Measurements from ENCODE around the gene TRIM2. TPM values are rescaled to one million over a fixed set of nuclear protein-coding genes. Genes with fewer than 3 reads are reported as not detected.

TRIM2 gene
- total RNA-seq, 2 experiments from 2014 or later: 1.7 to 2.9 TPM

DNA sequence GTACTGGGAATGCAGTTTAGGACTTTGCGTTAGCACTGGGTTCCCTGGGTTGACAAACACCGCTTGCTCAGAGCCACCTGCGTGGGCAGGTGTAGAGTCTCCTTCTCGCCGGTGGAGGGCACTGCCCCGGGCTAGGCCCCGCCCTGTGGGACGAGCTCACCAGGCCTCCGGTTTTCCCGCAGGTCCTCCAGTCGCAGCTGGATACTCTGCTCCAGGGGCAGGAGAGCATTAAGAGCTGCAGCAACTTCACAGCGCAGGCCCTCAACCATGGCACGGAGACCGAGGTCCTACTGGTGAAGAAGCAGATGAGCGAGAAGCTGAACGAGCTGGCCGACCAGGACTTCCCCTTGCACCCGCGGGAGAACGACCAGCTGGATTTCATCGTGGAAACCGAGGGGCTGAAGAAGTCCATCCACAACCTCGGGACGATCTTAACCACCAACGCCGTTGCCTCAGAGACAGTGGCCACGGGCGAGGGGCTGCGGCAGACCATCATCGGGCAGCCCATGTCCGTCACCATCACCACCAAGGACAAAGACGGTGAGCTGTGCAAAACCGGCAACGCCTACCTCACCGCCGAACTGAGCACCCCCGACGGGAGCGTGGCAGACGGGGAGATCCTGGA lies 91.0 kb downstream of the TRIM2 start:
- Mint-ChIP-seq H3K4me1 (ENCODE audit: low read depth) (no peaks in the 10 kb centered on the region), H3K27ac (no peak overlapping the region), H3K4me3 (no peak overlapping the region), H3K36me3 (peaks cover 13% of the 10 kb centered on the region), H3K9me3 (peaks cover 8% of the 10 kb centered on the region), H3K27me3 (no peaks in the 10 kb centered on the region)
- intact Hi-C loops (cut with micrococcal nuclease): no loop called here
- ChIA-PET POLR2A (no interaction called here), CTCF (no interaction called here)
- no peak for DNase-seq

DNA sequence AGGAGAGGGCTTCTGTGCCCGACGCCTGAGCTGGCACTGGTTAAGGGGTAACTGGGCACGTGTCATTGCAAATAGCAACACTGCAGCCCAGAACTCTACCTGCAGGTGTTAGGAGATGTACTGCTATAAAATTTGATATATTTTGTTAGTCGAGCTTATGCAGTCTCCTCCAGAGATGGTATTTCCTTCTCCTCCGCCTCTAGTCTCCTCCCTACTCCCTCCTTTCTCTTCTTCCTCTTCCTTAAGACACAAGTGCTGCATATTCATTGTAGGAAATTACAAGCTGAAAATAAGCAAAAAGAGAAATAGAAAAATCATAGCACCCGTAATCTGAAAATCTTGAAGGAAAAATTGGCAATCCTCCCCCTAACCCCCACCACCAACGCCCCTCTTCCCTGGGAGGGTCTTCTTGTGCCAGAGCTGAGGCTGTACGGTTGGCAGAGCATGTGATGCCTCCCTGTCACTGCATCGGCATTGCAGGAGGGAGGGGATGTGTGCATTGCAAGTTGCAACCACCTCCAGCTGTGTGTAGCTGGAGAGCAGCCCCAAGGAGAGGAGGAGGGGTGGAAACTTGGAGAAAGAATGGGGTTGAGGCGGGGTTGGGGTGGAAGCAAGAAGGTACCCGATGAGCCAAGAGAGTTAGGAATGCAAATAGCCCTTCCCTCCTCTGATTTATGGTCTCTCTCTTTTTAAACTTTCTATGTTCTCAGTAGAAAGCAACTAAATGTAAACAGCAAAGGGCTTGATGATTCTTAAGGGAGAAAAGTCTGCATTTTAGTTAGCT lies 92.0 kb downstream of the TRIM2 start:
- no peaks in the 10 kb centered on the region for H3K27me3 Mint-ChIP-seq
- peaks cover 12% of the 10 kb centered on the region for H3K9me3 Mint-ChIP-seq
- no peak for DNase-seq
- no peak overlapping the region for H3K4me3 Mint-ChIP-seq
- peaks cover 16% of the 10 kb centered on the region for H3K36me3 Mint-ChIP-seq
- intact Hi-C loops (cut with micrococcal nuclease): no loop called here
- no peak overlapping the region for H3K27ac Mint-ChIP-seq
- POLR2A ChIA-PET: no interaction called here
- CTCF ChIA-PET: no interaction called here
- no peaks in the 10 kb centered on the region for H3K4me1 Mint-ChIP-seq (ENCODE audit: low read depth)

DNA sequence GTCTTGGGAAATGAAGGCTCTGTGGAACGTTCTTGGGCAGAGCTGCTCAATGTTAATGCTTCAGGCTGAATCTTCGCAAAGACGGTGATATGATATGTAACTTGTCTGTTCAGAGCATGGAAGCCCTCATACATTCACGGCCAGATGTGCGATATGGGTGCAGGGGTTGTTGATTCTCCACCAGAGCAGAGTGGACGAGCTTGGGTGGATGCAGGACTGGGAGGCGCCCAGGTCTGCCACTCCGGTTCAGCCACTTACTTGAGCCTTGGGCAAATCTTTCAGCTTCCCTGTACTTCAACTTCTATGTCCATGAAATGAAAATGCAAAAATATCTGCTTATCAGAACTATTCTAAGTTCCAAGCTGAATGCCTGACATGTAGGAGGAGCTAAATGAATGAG lies 92.9 kb downstream of the TRIM2 start:
- CTCF ChIA-PET: no interaction called here
- intact Hi-C loops (cut with micrococcal nuclease): no loop called here

DNA sequence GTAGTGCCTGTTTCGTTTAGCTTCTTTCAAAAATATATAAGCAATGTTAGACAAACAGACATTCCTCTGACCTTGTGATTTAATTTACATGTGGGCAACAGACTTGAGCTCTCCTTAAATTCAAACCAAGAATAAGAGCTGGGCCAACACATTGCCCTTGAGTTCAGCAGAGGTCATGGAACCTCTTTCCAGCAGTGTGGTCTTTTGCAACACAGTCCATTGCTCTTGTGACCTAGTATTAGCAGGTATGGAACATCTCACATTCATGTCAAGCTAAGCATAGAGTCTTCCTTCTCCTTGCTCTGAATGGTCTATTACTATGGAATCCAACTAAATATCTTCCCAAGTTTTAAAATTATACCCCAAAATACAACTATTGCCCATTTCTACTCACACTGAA lies 106.5 kb downstream of the TRIM2 start:
- Mint-ChIP-seq H3K9me3 (no peaks in the 10 kb centered on the region), H3K4me3 (no peak overlapping the region), H3K27me3 (no peaks in the 10 kb centered on the region), H3K4me1 (ENCODE audit: low read depth) (no peaks in the 10 kb centered on the region), H3K36me3 (no peaks in the 10 kb centered on the region), H3K27ac (no peak overlapping the region)
- ChIA-PET CTCF (interaction anchor here (0.7 kb wide), 1 partner anchor 34 kb away, joined by 3 read pairs; no protein-coding TSS in a partner anchor), POLR2A (no interaction called here)
- intact Hi-C loops (cut with micrococcal nuclease): loop anchor here (10.0 kb wide), 1 partner anchor 466 kb away; no protein-coding TSS in a partner anchor
- DNase-seq: no peak

More for the DNA sequence above, 92.9 kb downstream of the TRIM2 start:
- no peaks in the 10 kb centered on the region for H3K27me3 Mint-ChIP-seq
- no peaks in the 10 kb centered on the region for H3K4me1 Mint-ChIP-seq (ENCODE audit: low read depth)
- H3K9me3 Mint-ChIP-seq: peaks cover 14% of the 10 kb centered on the region
- no peak for DNase-seq
- POLR2A ChIA-PET: no interaction called here
- H3K36me3 Mint-ChIP-seq: peaks cover 25% of the 10 kb centered on the region
- H3K4me3 Mint-ChIP-seq: no peak overlapping the region
- H3K27ac Mint-ChIP-seq: no peak overlapping the region

DNA sequence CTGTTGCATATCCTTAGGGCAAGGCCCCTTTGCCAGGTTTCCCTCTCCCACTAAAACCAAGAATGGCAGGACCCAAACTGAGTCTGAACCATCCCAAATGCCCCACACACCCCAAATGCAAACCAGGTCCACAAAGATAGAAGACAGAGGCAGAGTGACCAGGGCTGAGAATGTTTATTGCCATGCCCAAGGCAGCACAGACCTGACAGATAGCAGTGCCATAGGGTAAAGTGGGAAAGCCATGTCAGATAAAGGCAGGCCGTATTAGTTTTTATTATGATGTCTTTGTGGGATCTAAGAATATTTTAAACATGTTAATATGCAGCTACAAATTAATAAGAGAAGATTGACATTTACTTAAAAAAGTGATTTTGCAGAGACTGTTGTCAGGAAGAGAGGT lies 110.7 kb downstream of the TRIM2 start:
- H3K27me3 Mint-ChIP-seq: no peaks in the 10 kb centered on the region
- no peaks in the 10 kb centered on the region for H3K9me3 Mint-ChIP-seq
- H3K4me3 Mint-ChIP-seq: no peak overlapping the region
- CTCF ChIA-PET: interaction anchor here (1.1 to 1.3 kb wide), 2 partner anchors 8 to 172 kb away, joined by 4 read pairs; no protein-coding TSS in a partner anchor
- POLR2A ChIA-PET: no interaction called here
- no peak for DNase-seq
- intact Hi-C loops (cut with micrococcal nuclease): loop anchor here (10.0 kb wide), 1 partner anchor 470 kb away; no protein-coding TSS in a partner anchor
- no peaks in the 10 kb centered on the region for H3K36me3 Mint-ChIP-seq
- H3K27ac Mint-ChIP-seq: no peak overlapping the region
- H3K4me1 Mint-ChIP-seq (ENCODE audit: low read depth): no peaks in the 10 kb centered on the region

DNA sequence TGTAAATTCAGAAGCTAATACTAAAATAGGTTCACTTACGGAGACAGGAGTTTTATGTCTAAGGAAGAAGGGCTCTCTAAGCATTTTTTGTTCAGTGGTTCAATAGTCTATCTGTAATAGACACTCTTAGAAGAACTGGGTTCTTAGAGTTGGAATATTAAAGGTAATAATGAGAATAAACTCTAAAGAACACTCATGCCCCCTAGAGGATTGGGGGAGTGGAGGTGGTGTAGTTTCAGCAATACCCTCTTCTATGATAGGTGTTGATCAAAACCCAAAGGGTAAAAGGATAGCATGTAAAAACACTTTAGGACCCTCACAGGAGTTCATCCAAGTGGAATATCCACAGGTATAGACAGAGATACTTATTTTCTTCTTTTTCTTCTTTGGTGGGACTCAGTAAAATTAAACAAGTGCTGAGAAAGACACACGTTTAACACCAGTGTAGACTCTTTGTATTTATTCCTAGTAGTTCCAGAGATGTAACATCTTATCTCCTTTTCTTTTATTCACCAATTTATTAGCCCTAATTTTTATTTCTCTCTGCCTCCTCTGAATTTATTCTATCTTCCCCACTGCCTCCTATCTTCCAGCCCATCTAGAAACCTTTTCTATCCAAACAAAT lies 114.6 kb downstream of the TRIM2 start:
- Mint-ChIP-seq H3K27me3 (no peaks in the 10 kb centered on the region), H3K27ac (no peak overlapping the region), H3K36me3 (no peaks in the 10 kb centered on the region), H3K9me3 (no peaks in the 10 kb centered on the region), H3K4me3 (no peak overlapping the region), H3K4me1 (ENCODE audit: low read depth) (no peaks in the 10 kb centered on the region)
- ChIA-PET CTCF (interaction anchor here (0.7 to 4.0 kb wide), 10 partner anchors 135 to 235 kb away, joined by 3 to 31 read pairs (median 4); no protein-coding TSS in a partner anchor), POLR2A (no interaction called here)
- intact Hi-C loops (cut with micrococcal nuclease): loop anchor here (1.0 to 10.0 kb wide), 5 partner anchors 70 to 474 kb away; no protein-coding TSS in a partner anchor
- DNase-seq: peak; percentile 19

DNA sequence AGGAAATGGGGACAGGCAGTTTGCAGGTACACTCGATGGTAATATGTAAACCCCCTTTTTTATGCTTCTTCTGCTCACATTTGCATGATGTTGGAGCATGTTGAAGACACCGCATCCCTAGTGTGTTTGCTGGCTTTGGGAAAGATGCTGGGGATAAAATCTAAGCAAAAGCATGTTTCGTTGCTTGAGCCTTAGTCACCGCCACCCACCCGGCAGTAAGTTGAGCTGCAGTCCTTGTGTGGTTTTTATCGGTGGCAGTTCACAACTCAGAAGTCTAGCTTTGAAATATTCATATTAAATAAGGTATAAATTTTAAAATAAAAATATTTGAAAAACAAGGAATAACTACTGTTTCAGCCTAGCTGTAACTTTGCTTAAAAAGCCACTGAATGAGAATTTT lies 118.5 kb downstream of the TRIM2 start:
- Mint-ChIP-seq H3K4me3 (no peak overlapping the region), H3K36me3 (no peaks in the 10 kb centered on the region), H3K27ac (no peak overlapping the region), H3K9me3 (no peaks in the 10 kb centered on the region), H3K4me1 (ENCODE audit: low read depth) (no peaks in the 10 kb centered on the region), H3K27me3 (no peaks in the 10 kb centered on the region)
- no peak for DNase-seq
- ChIA-PET CTCF (interaction anchor here (0.6 to 1.9 kb wide), 4 partner anchors 20 to 195 kb away, joined by 3 to 8 read pairs (median 4); no protein-coding TSS in a partner anchor), POLR2A (no interaction called here)
- intact Hi-C loops (cut with micrococcal nuclease): no loop called here

DNA sequence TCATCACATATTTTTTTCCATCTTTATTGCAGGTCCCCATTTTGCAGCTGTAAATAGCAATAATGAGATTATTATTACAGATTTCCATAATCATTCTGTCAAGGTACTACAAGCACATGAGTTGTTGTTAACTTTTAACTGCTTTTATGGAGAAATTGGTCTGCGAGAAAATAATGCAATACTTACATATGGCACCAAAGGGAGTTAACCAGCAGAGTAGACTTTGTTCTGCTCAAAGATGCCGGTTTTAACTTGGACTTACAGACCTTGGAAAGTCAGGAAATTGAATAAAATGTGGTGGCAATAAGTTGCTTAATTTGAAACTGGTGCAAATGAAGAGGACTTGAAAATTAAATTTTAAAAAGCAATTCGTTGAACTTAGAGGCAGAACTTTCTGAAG lies 119.8 kb downstream of the TRIM2 start:
- ChIA-PET CTCF (no interaction called here), POLR2A (no interaction called here)
- Mint-ChIP-seq H3K9me3 (no peaks in the 10 kb centered on the region), H3K4me3 (no peak overlapping the region), H3K27me3 (no peaks in the 10 kb centered on the region), H3K27ac (no peak overlapping the region), H3K4me1 (ENCODE audit: low read depth) (no peaks in the 10 kb centered on the region), H3K36me3 (no peaks in the 10 kb centered on the region)
- DNase-seq: no peak
- intact Hi-C loops (cut with micrococcal nuclease): no loop called here

DNA sequence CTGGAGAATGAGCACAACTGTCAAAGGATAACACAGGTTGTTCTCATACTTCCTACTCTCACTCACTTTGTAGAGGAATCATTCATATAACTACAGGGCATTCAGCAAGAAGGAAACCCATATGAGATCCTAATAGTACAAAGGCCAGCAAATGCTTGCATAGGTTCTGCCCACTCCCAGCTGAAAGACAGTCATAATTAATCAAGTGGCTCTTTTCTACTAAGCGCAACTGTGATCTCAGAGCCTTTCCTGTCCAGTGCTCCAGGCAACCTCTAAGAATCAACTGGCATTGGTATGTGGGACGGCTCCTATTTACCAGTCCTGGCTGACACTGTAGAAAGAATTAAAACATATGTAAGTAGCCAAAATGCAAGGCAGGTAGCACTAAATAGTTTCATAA lies 121.3 kb downstream of the TRIM2 start:
- H3K36me3 Mint-ChIP-seq: no peaks in the 10 kb centered on the region
- no peak overlapping the region for H3K4me3 Mint-ChIP-seq
- H3K27ac Mint-ChIP-seq: no peak overlapping the region
- H3K27me3 Mint-ChIP-seq: no peaks in the 10 kb centered on the region
- no peak for DNase-seq
- H3K9me3 Mint-ChIP-seq: no peaks in the 10 kb centered on the region
- intact Hi-C loops (cut with micrococcal nuclease): no loop called here
- ChIA-PET POLR2A (no interaction called here), CTCF (interaction anchor here (2.1 kb wide), 1 partner anchor 183 kb away, joined by 7 read pairs; no protein-coding TSS in a partner anchor)
- no peaks in the 10 kb centered on the region for H3K4me1 Mint-ChIP-seq (ENCODE audit: low read depth)

DNA sequence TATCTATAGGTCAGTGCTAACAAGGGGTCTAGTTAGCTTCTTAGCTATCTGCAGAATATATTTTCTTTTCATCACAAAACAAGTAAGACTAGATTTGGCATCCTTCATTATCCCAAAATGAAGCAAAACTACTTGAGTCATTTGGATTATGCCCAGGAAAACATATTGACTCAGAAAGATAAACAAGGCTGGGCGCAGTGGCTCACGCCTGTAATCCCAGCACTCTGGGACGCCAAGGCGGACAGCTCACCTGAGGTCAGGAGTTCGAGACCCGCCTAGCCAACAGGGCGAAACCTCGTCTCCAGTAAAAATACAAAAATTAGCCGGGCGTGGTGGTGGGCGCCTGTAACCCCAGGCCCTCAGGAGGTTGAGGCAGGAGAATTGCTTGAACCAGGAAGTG lies 122.3 kb downstream of the TRIM2 start:
- POLR2A ChIA-PET: no interaction called here

DNA sequence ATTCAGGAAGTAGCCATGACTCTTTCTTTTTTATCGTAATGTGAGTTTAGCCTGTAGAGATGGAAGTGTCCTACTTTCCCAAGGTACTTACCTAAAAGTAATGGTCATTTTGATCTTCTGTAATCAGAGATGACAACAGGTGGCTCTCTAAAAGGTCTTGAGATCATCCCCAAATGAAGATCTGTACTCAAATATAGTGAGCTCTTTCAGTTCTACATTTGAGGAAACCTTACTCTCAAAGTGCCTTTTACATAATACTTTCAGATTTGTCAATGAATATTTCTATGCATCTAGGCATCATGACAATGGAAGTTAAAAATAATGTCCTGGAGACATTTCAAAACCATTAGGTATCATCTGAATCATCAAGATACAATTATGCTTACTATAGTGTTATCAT lies 123.0 kb downstream of the TRIM2 start:
- no peaks in the 10 kb centered on the region for H3K36me3 Mint-ChIP-seq
- ChIA-PET CTCF (interaction anchor here (2.1 kb wide), 1 partner anchor 184 kb away, joined by 7 read pairs; no protein-coding TSS in a partner anchor), POLR2A (no interaction called here)
- no peaks in the 10 kb centered on the region for H3K9me3 Mint-ChIP-seq
- no peaks in the 10 kb centered on the region for H3K4me1 Mint-ChIP-seq (ENCODE audit: low read depth)
- no peak for DNase-seq
- no peaks in the 10 kb centered on the region for H3K27me3 Mint-ChIP-seq
- H3K27ac Mint-ChIP-seq: no peak overlapping the region
- intact Hi-C loops (cut with micrococcal nuclease): no loop called here
- no peak overlapping the region for H3K4me3 Mint-ChIP-seq

More for the DNA sequence above, 122.3 kb downstream of the TRIM2 start:
- CTCF ChIA-PET: interaction anchor here (2.1 kb wide), 1 partner anchor 184 kb away, joined by 7 read pairs; no protein-coding TSS in a partner anchor
- Mint-ChIP-seq H3K4me1 (ENCODE audit: low read depth) (no peaks in the 10 kb centered on the region), H3K4me3 (no peak overlapping the region), H3K27ac (no peak overlapping the region), H3K9me3 (no peaks in the 10 kb centered on the region), H3K36me3 (no peaks in the 10 kb centered on the region), H3K27me3 (no peaks in the 10 kb centered on the region)
- no peak for DNase-seq
- intact Hi-C loops (cut with micrococcal nuclease): no loop called here

DNA sequence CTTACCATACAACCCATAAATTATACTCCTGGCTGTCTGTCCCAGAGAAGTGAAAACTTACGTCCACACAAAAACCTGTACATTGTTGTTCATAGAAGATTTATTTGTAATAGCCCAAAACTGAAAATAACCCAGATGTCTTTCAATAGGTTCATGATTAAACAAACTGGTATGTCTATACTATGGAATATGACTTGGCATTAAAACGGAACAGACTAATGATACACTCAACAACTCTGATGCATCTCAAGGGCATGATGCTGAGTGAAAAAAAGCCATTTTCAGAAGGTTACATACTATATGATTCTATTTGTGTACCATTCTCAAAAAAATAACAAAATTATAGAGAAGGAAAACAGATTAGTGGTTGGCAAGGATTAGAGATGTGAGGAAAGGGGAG lies 128.7 kb downstream of the TRIM2 start:
- intact Hi-C loops (cut with micrococcal nuclease): no loop called here
- no peak for DNase-seq
- H3K9me3 Mint-ChIP-seq: no peaks in the 10 kb centered on the region
- no peak overlapping the region for H3K27ac Mint-ChIP-seq
- no peak overlapping the region for H3K4me3 Mint-ChIP-seq
- H3K36me3 Mint-ChIP-seq: no peaks in the 10 kb centered on the region
- ChIA-PET CTCF (no interaction called here), POLR2A (no interaction called here)
- peaks cover 3% of the 10 kb centered on the region for H3K4me1 Mint-ChIP-seq (ENCODE audit: low read depth)
- H3K27me3 Mint-ChIP-seq: no peaks in the 10 kb centered on the region

All from activated CD4-positive, alpha-beta memory T cell treated with anti-CD3 and anti-CD28 coated beads for 36 hours (primary cell).